IMR-90 (cell line): ENCODE results near the gene SIK2. TPM values are rescaled to one million over a fixed set of nuclear protein-coding genes. Genes with fewer than 3 reads are reported as not detected.

Source experiments
- ATAC-seq: fragments of 200-7000 bp; cut with Tn5 transposase; 2 replicates; pipeline ENCODE4 v1.9.1; 2020; ENCODE audit warnings: low read depth, mild to moderate bottlenecking, moderate library complexity
- BruUV-seq: library from RNA; stranded (reverse); fragments of 400-500 nt; replicated peaks from 2 replicates; lab custom pipeline; 2021; lab: Mats Ljungman, UMichigan
- CTCF ChIA-PET: fragments of 300-600 bp; formaldehyde crosslinking; extraction: SDS; loops from one replicate; lab custom pipeline; 2021; ENCODE audit warnings: antibody characterized with exemption; lab: Yijun Ruan, JAX
- POLR2A ChIA-PET: fragments of 300-600 bp; sonication (Branson Sonifier 250); formaldehyde crosslinking; loops from one replicate; lab custom pipeline; 2022; ENCODE audit warnings: antibody characterized with exemption; ENCODE audit not compliant: unreplicated experiment; lab: Charles Lee
- DNase-seq: peaks from one replicate; pipeline ENCODE4 v3.0.0; 2013
- H2AFZ ChIP-seq: replicated peaks from 2 replicates; pipeline ENCODE3; 2013; ENCODE audit warnings: low read length, mild to moderate bottlenecking; ENCODE audit not compliant: poor library complexity
- H2AK5ac ChIP-seq: 2 replicates; pipeline ENCODE4 v1.6.1; 2013; ENCODE audit warnings: low read depth, low read length, inconsistent platforms
- H2AK9ac ChIP-seq: replicated peaks from 2 replicates; pipeline ENCODE3; 2013; ENCODE audit warnings: mild to moderate bottlenecking, low read depth, low read length, moderate library complexity; ENCODE audit not compliant: poor library complexity
- H2BK120ac ChIP-seq: 2 replicates; pipeline ENCODE4 v1.6.1; 2013; ENCODE audit warnings: low read depth, low read length, inconsistent platforms
- H2BK15ac ChIP-seq: 3 replicates; pipeline ENCODE4 v1.6.1; 2013; ENCODE audit warnings: low read depth, low read length, inconsistent platforms
- H2BK20ac ChIP-seq: 2 replicates; pipeline ENCODE4 v1.6.1; 2013; ENCODE audit warnings: low read depth, mild to moderate bottlenecking, inconsistent platforms, low read length, moderate library complexity
- H2BK5ac ChIP-seq: 2 replicates; pipeline ENCODE4 v1.6.1; 2013; ENCODE audit warnings: mild to moderate bottlenecking, low read depth, low read length, inconsistent platforms; ENCODE audit not compliant: poor library complexity, severe bottlenecking
- H3K14ac ChIP-seq: replicated peaks from 2 replicates; pipeline ENCODE4 v1.6.1; 2013; ENCODE audit warnings: low read depth, low read length, inconsistent platforms
- H3K18ac ChIP-seq: 2 replicates; pipeline ENCODE4 v1.6.1; 2013; ENCODE audit warnings: low read depth, low read length, control low read depth
- H3K23ac ChIP-seq: 2 replicates; pipeline ENCODE4 v1.6.1; 2013; ENCODE audit warnings: low read depth, low read length, inconsistent platforms
- H3K27ac ChIP-seq: 2 replicates; pipeline ENCODE4 v1.5.1; 2013; ENCODE audit warnings: mild to moderate bottlenecking, control low read depth, low read length; ENCODE audit not compliant: insufficient read depth
- H3K27me3 ChIP-seq: 2 replicates; pipeline ENCODE4 v1.6.1; 2013; ENCODE audit warnings: low read length; ENCODE audit not compliant: control insufficient read depth, insufficient read depth
- H3K36me3 ChIP-seq: 2 replicates; pipeline ENCODE4 v1.6.1; 2013; ENCODE audit warnings: low read length, mixed read lengths; ENCODE audit not compliant: control insufficient read depth, insufficient read depth
- H3K4ac ChIP-seq: 2 replicates; pipeline ENCODE4 v1.6.1; 2013; ENCODE audit warnings: low read depth, low read length, inconsistent platforms
- H3K4me1 ChIP-seq: 2 replicates; pipeline ENCODE4 v1.6.1; 2013; ENCODE audit warnings: low read length, mixed read lengths; ENCODE audit not compliant: control insufficient read depth, insufficient read depth
- H3K4me2 ChIP-seq: 2 replicates; pipeline ENCODE4 v1.6.1; 2013; ENCODE audit warnings: low read depth, mild to moderate bottlenecking, control low read depth, low read length, moderate library complexity
- H3K4me3 ChIP-seq: 2 replicates; pipeline ENCODE4 v1.5.1; 2013; ENCODE audit warnings: low read depth, mild to moderate bottlenecking, control low read depth, low read length, moderate library complexity; ENCODE audit not compliant: insufficient read depth
- H3K56ac ChIP-seq: 2 replicates; pipeline ENCODE4 v1.6.1; 2013; ENCODE audit warnings: low read length, inconsistent platforms; ENCODE audit not compliant: insufficient read depth; ENCODE audit errors: extremely low read depth
- H3K79me1 ChIP-seq, 2 experiments: 2 replicates each; pipeline ENCODE4 v1.6.1; 2013; ENCODE audit warnings: low read length in 2 of 2, inconsistent platforms in 1 of 2, low read depth in 1 of 2
- H3K9ac ChIP-seq: 2 replicates; pipeline ENCODE4 v1.6.1; 2013; ENCODE audit warnings: low read depth, low read length, control low read depth
- H3K9me1 ChIP-seq: 2 replicates; pipeline ENCODE4 v1.6.1; 2013; ENCODE audit warnings: low read length, inconsistent platforms; ENCODE audit not compliant: insufficient read depth
- H3K9me3 ChIP-seq: 2 replicates; pipeline ENCODE4 v1.6.1; 2013; ENCODE audit warnings: low read length; ENCODE audit not compliant: control insufficient read depth, insufficient read depth
- H4K20me1 ChIP-seq: 2 replicates; pipeline ENCODE4 v1.6.1; 2013; ENCODE audit warnings: low read length, inconsistent platforms; ENCODE audit not compliant: insufficient read depth
- H4K5ac ChIP-seq: 2 replicates; pipeline ENCODE4 v1.6.1; 2013; ENCODE audit warnings: mild to moderate bottlenecking, low read depth, low read length, control low read depth
- H4K8ac ChIP-seq, 2 experiments: 2 replicates each; pipeline ENCODE4 v1.6.1; 2013; ENCODE audit warnings: low read depth in 2 of 2, low read length in 2 of 2, control low read depth in 1 of 2, inconsistent platforms in 1 of 2
- H4K91ac ChIP-seq: 2 replicates; pipeline ENCODE4 v1.6.1; 2013; ENCODE audit warnings: low read depth, low read length, inconsistent platforms; ENCODE audit not compliant: insufficient read depth
- MAFK ChIP-seq: IDR thresholded peaks from 2 replicates; pipeline ENCODE4 v1.6.1; 2012; ENCODE audit warnings: low read depth, low read length, improper control_type of control experiment
- MXI1 ChIP-seq: IDR thresholded peaks from 2 replicates; pipeline ENCODE4 v1.6.1; 2012; ENCODE audit warnings: low read depth, mild to moderate bottlenecking, low read length, moderate library complexity, borderline replicate concordance
- WGBS, 2 experiments: methylation state at CpG; one replicate each; pipeline versions ENCODE4 v1.1.5 to v1.1.7; 2013; ENCODE audit warnings: missing lambda C conversion rate in 2 of 2; ENCODE audit not compliant: insufficient read length in 1 of 2; ENCODE audit errors: extremely low coverage in 2 of 2; 5-methylcytosine and 5-hydroxymethylcytosine counted together
- dilution Hi-C: fragments of 300-500 bp; cut with HindIII; formaldehyde crosslinking; loops from one replicate; pipeline ENCODE4 v1.14.3; 2018; ENCODE audit warnings: low sequenced_read_pairs; ENCODE audit not compliant: unreplicated experiment
- in situ Hi-C: fragments of 300-500 bp; cut with MboI; formaldehyde crosslinking; loops from 3 replicates; pipeline ENCODE4 v1.14.3; 2019; ENCODE audit warnings: low sequenced_read_pairs, inconsistent platforms, mixed read lengths
- intact Hi-C: fragments of 100-400 bp; cut with micrococcal nuclease; formaldehyde crosslinking; loops from 2 replicates; pipeline ENCODE4 v1.10.0; 2022
- polyA plus RNA-seq, 3 experiments: library from polyadenylated mRNA; depleted of rRNA; stranded (reverse); fragments of >200 nt; gene quantifications; 2 replicates each; pipeline ENCODE4 v1.2.3, GENCODE V29; 2012; ENCODE audit warnings: low replicate concordance in 1 of 3
- total RNA-seq: library from RNA; depleted of rRNA; stranded (reverse); fragments of >200 nt; gene quantifications from 2 replicates; pipeline ENCODE4 v1.2.3, GENCODE V29; 2012

SIK2 gene
- total and polyA plus RNA-seq, 2 of the 4 experiments (the other 2 are of a cell fraction) = 7.9 to 10.4 TPM

GRCh38 chr11:111561306-111561705, 40.9 kb upstream of the SIK2 start:
- ChIA-PET CTCF (interaction anchor here (1.0 to 1.4 kb wide), 2 partner anchors 107 to 280 kb away, joined by 3 read pairs; no protein-coding TSS in a partner anchor), POLR2A (no interaction called here)
- Histone ChIP-seq H2BK5ac (peak overlapping the region; percentile 98), H4K91ac (peak overlapping the region; percentile 79), H4K8ac (peak overlapping the region; percentile 38 to 43), H2AK9ac (no peak overlapping the region), H3K36me3 (peaks cover 29% of the 10 kb centered on the region), H2AFZ (no peak overlapping the region), H3K9me1 (peaks cover 15% of the 10 kb centered on the region), H2BK120ac (peak overlapping the region; percentile 94), H3K56ac (peak overlapping the region; percentile 16), H3K27me3 (no peaks in the 10 kb centered on the region), H2BK20ac (peak overlapping the region; percentile 95), H3K9me3 (no peaks in the 10 kb centered on the region), H3K18ac (peak overlapping the region; percentile 91; the same call in 1 of the 2 replicates), H3K9ac (peak overlapping the region; percentile 15; the same call in 1 of the 2 replicates), H3K14ac (peak overlapping the region; percentile 65), H4K5ac (peak overlapping the region; percentile 65; the same call in 1 of the 2 replicates), H4K20me1 (peaks cover 3% of the 10 kb centered on the region; the same call in 1 of the 2 replicates), H3K27ac (peak overlapping the region; percentile 75), H3K79me1 (peaks cover 6 to 26% of the 10 kb centered on the region in 2 experiments), H2BK15ac (peak overlapping the region; percentile 95), H3K4me2 (peak overlapping the region; percentile 16; the same call in 1 of the 2 replicates), H3K4me3 (no peak overlapping the region), H3K4ac (peak overlapping the region; percentile 79), H2AK5ac (peak overlapping the region; percentile 93; the same call in 1 of the 2 replicates), H3K23ac (peak overlapping the region; percentile 19; the same call in 1 of the 2 replicates), H3K4me1 (peaks cover 39% of the 10 kb centered on the region)
- ATAC-seq = no peak
- no peak for DNase-seq
- peak; percentile 15; the same call in 1 of the 2 replicates for TF ChIP-seq MAFK
- TF ChIP-seq MXI1 = no peak
- 80% methylated on average over 1 of the region's 3 CpGs; no CpG with 5 or more reads in 1 of the 2 experiments for WGBS, 2 experiments
- dilution Hi-C loops (no loop called here), in situ Hi-C loops (no loop called here), intact Hi-C loops (no loop called here)
- BruUV-seq = no TSS peak
